Stimulated activated CD4-positive, alpha-beta T cell treated with anti-CD3 and anti-CD28 coated beads, Interleukin-12 subunit alpha, Interleukin-12 subunit beta, amount 100 ng/mL, for 48 hours (primary cell): ENCODE data around the gene KAZALD1.
A peak's percentile ranks its signal among the peaks of the same experiment; 100 is the strongest.

Experiments
- DNase-seq, 3 donors: peaks; one replicate each; pipeline ENCODE4 v3.0.0-alpha.2; 2020; ENCODE audit warnings: low read depth in 2 of 3, low spot score in 1 of 3

The KAZALD1 gene

DNA sequence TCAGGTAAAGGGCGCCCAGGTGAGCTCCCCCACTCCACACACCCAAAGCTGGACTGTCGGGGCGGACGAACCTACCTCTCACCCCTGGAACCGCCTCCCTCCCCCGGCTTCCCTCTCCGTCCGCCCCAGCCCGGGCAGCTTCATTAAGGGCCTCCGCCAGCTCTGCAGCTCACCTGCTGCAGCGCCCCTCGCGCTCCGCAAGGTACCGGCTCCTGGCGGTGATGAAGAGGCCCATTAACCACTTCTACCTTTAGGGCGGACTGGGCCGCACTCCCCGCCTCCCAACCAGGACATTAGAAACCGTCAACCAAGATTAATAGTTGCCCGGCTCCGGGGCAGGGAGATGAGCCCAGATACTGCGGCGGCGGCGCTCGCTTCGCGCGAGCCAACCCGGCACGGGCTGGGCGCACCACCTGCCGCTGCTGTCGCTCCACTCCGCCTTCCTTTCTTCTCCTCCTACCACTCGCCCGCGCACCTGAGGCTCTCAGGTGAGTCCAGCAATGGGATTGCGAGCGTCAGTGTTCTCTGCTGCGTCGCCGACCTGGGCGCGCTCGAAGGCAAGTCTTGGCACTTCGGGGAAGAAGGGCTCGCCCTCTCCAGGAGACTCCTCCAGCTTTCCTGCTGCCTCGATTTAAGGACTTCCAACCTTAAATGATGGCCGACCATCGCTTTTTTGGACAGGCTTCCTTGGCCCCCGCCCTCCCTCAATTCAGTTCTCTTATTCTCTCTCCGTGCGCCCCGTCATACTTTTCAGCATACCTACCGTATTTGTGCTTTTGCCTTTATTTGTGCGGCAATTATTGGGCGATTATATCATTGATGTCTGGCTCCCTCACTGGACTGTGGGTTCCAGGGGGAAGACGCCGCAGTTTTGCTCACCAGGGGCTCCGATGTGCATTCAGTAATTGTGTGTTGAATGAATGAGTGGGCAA is 13.6 kb upstream of the KAZALD1 start:
- no peak for DNase-seq

DNA sequence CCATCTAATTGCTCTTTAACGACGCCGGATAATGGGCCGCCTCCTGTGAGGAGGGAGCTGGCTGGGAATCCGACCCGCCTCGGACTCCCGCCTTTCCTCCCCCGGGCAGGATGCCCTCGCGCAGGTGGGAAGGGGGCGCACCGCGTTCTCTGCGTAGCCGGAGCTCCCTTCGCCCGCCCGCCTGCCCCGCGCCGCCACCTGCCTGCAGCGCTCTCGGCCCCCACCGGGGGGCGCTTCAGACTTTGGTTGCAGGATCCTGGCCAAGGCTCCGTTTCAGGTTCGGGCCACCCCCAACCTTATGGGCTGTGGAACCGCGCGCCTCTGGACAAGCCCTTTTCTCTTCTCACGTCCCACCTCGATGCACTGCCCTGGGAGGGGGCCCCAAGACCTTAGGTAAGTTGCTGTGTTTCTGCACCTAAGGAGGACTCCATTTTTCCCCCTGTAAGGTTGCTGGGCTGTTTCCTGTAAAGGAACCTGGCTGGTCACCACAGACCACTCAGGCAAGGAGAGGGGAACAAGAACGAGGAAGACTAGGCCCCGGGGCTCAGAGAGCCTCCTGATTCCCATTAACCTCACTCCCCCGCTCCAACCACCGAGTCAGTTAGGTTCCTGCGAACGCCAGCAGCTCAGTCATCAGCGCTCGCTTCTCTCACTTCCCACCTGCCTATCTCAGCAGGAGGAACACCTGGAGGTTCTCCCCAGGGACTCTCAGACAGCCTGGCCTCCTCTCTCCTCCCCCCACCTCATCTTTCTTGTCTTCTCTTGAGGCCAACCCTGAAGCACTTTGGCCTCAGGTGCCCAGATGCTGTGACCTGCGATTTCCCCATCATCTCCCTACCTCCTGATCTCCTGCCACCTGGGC is 11.3 kb upstream of the KAZALD1 start:
- DNase-seq: peak; percentile 54 to 84 (median 65)

DNA sequence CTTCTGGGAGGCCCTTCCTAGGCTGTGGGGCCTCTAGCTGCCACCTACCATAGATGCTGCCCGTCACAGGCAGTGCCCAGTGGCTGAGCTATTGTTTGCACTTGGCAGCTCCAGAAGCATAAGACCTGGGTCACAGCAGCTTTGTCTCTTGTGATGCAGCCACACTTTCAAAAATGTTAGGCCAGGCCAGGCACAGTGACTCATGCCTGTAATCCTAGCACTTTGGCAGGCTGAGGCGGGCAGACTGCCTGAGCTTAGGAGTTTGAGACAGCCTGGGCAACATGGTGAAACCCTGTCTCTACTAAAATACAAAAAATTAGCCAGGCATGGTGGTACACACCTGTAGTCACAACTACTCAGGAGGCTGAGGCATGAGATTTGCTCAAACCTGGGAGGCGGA is 9.5 kb upstream of the KAZALD1 start:
- DNase-seq: no peak

- no peak for DNase-seq
Observed at GRCh38 chr10:101053516-101053915, 8.3 kb upstream of the KAZALD1 start.

GRCh38 chr10:101054351-101054750 is 7.4 kb upstream of the KAZALD1 start:
- DNase-seq: no peak

DNA sequence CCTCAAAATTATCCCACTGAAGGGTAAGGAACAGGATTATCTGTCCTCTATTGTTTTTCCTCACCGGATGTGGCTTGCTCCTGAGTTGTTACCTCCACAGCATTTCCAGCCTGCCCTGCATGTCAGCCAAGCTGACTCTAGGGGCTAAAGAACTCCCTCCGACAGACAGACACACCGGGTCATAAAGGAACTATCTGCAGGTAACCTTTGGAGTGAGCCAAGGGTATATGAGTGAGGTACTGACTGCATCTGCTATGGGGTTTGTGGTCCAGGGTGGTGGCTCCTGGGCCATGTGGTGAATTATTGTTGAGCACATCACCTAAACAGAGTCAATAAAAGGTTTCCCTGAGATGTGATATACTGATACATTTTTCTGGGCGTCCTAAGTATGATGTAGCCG is 6.9 kb upstream of the KAZALD1 start:
- no peak for DNase-seq

- no peak for DNase-seq
Observed at GRCh38 chr10:101055411-101055810, 6.4 kb upstream of the KAZALD1 start.

DNA sequence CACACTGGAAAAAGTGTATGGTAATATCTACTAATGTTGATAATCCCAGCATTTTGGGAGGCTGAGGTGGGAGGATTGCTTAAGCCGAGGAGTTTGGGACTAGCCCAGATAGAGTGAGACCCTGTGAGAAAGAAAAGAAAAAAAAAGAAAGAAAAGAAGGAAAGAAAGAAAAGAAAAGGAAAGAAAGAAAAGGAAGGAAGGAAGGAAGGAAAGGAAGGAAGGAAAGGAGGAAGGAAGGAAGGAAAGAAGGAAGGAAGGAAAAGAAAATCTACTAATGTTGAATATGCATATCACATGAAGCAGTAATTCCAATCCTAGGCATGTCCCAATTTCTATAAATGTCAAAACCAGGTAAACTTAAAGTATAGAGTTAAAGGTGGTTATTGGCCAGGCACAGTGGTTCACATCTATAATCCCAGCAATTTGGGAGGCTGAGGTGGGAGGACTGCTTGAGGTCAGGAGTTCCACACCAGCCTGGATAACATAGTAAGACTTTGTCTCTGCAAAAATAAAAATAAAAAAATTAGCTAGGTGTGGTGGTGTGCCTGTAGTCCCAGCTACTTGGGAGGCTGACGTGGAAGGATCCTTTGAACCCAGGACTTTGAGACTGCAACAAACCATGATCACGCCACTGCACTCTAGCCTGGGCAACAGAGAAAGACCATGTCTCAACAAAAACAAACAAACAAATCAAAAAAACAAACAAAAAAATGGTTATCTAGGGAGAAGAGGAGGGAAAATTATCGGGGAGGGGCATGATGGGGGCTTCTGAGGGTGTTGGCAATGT is 5.2 kb upstream of the KAZALD1 start:
- DNase-seq: no peak

GRCh38 chr10:101060036-101060950 is 1.5 kb upstream of the KAZALD1 start:
- peak; percentile 80 to 91 (median 88) for DNase-seq

GRCh38 chr10:101060951-101061623 is 702 bp upstream of the KAZALD1 start:
- DNase-seq: peak in 2 of 3 donors; percentile 78 to 89

DNA sequence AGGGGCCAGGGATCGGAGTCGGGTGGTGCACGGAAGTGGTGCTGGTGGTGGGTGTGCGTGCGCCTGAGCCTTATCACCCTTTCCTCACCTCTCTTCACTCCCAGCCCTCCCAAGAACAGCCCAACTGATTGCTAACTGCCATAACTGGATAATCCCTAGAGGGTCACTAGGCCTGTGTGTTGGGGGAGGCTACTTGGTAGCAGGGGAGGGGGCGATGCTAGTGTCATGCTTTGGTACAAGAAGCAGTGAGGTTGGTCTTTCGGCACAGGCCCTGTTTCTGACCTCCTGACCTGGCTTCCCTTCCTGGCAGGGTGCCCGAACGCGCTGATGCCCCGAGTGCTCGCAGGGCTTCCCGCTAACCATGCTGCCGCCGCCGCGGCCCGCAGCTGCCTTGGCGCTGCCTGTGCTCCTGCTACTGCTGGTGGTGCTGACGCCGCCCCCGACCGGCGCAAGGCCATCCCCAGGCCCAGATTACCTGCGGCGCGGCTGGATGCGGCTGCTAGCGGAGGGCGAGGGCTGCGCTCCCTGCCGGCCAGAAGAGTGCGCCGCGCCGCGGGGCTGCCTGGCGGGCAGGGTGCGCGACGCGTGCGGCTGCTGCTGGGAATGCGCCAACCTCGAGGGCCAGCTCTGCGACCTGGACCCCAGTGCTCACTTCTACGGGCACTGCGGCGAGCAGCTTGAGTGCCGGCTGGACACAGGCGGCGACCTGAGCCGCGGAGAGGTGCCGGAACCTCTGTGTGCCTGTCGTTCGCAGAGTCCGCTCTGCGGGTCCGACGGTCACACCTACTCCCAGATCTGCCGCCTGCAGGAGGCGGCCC is 652 bp downstream of the KAZALD1 start:
- peak in 1 of 3 donors; percentile 61 for DNase-seq

- DNase-seq: no peak
Observed at GRCh38 chr10:101063050-101063525, 1.3 kb downstream of the KAZALD1 start.

DNA sequence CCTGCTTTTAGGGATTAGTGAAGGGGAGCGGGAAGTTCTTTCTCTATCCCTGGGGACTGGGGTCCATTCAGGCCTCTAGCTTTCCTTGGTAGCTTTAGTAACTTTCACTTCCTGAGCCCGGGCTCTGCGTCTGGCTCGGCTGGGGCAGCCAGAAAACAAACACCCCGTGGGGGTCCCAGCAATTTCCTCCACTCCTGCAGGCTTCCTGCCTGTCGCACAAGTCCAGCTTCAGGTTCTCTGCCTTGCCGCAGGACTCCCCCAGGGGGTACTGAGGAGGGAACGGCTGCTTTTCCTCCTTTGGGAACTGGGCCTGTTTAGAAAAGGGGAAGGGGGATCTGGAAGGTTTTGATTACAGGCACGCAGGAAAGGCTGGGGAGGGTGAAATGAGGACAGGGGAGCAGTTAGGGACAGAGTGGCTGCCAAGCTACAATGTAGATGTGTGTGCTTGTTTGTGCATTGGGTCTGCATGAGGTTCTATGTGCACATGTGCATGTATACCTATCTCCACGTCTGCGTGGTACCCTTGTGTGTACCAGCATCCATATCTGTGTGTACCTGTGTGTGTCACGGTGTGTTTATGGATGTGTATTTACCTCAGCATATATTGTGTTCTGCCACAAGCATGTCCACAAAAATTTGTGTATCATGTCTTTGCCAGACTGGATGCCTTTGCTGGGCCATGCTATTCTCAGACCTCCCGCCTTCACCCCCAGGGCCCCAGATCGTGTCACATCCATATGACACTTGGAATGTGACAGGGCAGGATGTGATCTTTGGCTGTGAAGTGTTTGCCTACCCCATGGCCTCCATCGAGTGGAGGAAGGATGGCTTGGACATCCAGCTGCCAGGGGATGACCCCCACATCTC is 2.0 kb downstream of the KAZALD1 start:
- no peak for DNase-seq

GRCh38 chr10:101064415-101065030 is 2.7 kb downstream of the KAZALD1 start:
- DNase-seq: no peak

- no peak for DNase-seq
Observed at GRCh38 chr10:101065481-101066145, 3.8 kb downstream of the KAZALD1 start.

- peak in 1 of 3 donors; percentile 29 for DNase-seq
Observed at GRCh38 chr10:101066146-101066895, 4.5 kb downstream of the KAZALD1 start.
